SIG-M5 (cell line): Measurements from ENCODE around the gene MFSD6.

Experiments used
- DNase-seq: peaks from one replicate; lab custom pipeline; 2025; lab: John Stamatoyannopoulos, UW

The MFSD6 gene

GRCh38 chr2:190440113-190440512 is 32.0 kb downstream of the MFSD6 start:
- DNase-seq: no peak

GRCh38 chr2:190441564-190441963 is 33.4 kb downstream of the MFSD6 start:
- no peak for DNase-seq

GRCh38 chr2:190443055-190443454 is 34.9 kb downstream of the MFSD6 start:
- no peak for DNase-seq

GRCh38 chr2:190443778-190444481 is 35.8 kb downstream of the MFSD6 start:
- no peak for DNase-seq

GRCh38 chr2:190444976-190445375 is 36.8 kb downstream of the MFSD6 start:
- DNase-seq: no peak

- no peak for DNase-seq
These were observed 38.0 kb downstream of the MFSD6 start for GRCh38 chr2:190446193-190446592.

GRCh38 chr2:190446750-190447516 is 38.8 kb downstream of the MFSD6 start:
- DNase-seq: no peak

- no peak for DNase-seq
These were observed 39.6 kb downstream of the MFSD6 start for GRCh38 chr2:190447766-190448165.

GRCh38 chr2:190449925-190450324 is 41.8 kb downstream of the MFSD6 start:
- no peak for DNase-seq

GRCh38 chr2:190450363-190450762 is 42.2 kb downstream of the MFSD6 start:
- DNase-seq: no peak

GRCh38 chr2:190451561-190452176 is 43.5 kb downstream of the MFSD6 start:
- DNase-seq: no peak

GRCh38 chr2:190452433-190452832 is 44.3 kb downstream of the MFSD6 start:
- DNase-seq: no peak

- DNase-seq: no peak
These were observed 46.6 kb downstream of the MFSD6 start for GRCh38 chr2:190454795-190455194.

- DNase-seq: no peak
These were observed 47.4 kb downstream of the MFSD6 start for GRCh38 chr2:190455358-190456095.

- no peak for DNase-seq
These were observed 48.7 kb downstream of the MFSD6 start for GRCh38 chr2:190456833-190457232.

GRCh38 chr2:190457256-190457655 is 49.1 kb downstream of the MFSD6 start:
- no peak for DNase-seq

GRCh38 chr2:190458352-190459107 is 50.4 kb downstream of the MFSD6 start:
- no peak for DNase-seq

GRCh38 chr2:190459881-190460280 is 51.7 kb downstream of the MFSD6 start:
- no peak for DNase-seq

GRCh38 chr2:190460487-190460886 is 52.3 kb downstream of the MFSD6 start:
- DNase-seq: no peak

- DNase-seq: no peak
These were observed 54.0 kb downstream of the MFSD6 start for GRCh38 chr2:190462181-190462580.

GRCh38 chr2:190462611-190463010 is 54.5 kb downstream of the MFSD6 start:
- DNase-seq: no peak

- no peak for DNase-seq
These were observed 56.9 kb downstream of the MFSD6 start for GRCh38 chr2:190465060-190465459.
